GM21367 (cell line): ENCODE measurements around the gene CLIC4.

Experiments
- ATAC-seq: cut with Tn5 transposase; IDR thresholded peaks from one replicate; pipeline ENCODE4 v1.9.1; 2021; ENCODE audit not compliant: unreplicated experiment

The CLIC4 gene

DNA sequence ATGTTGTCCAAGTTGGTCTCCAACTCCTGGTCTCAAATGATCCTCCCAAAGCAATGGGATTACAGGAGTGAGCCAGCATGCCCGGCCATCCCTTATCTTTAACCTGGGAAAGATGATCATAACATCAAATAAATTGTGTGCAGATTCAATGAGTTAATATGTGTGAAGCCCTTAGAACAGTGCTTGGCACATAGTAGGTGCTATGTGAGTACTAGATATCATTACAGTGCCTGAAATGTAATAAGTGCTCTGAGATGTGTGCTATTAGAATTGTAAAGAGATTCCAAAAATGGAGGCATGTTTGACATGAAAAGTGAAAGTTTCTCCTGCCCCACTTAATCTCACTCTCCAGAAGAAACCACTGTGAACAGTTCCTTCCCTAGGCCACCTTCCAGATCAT lies 113.0 kb downstream of the CLIC4 start:
- no peak for ATAC-seq

DNA sequence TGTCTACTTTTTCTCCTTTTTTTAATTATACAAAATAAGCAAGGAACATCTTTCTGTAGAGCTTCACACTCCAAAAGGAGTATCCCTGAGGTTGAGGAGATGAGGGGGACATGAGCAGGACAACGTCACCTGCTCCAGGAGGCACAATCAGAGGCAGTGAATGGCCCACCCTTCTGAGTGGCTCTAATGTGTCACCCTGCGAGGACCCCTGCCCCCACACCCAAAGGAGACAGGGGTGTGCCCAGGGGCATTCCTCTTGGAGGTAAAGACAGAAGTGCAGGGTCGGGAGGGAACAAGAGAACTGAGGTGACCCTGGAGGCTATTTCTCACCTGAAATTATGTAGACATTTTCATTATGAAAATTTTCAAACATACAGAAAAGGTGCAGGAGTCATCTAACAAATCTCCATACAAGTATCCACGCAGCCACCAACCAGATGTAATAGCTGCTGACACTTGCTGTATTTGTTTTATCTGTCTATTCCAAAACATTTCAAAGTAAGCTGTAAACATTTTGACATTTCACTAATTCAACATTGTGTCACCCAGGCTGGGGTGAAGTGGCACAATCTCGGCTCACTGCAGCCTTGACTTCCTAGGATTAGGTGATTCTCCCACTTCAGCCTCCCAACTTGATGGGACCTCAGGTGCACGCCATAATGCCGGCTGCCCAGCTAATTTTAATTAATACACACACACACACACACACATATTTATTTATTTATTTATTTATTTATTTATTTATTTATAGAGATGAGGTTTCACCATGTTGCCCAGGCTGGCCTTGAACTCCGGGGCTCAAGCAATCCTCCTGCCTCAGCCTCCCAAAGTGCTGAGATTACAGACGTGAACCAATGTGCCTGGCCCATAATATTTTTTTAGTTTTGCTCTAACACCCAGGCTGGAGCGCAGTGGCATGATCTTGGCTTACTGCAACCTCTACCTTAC lies 114.1 kb downstream of the CLIC4 start:
- no peak for ATAC-seq

DNA sequence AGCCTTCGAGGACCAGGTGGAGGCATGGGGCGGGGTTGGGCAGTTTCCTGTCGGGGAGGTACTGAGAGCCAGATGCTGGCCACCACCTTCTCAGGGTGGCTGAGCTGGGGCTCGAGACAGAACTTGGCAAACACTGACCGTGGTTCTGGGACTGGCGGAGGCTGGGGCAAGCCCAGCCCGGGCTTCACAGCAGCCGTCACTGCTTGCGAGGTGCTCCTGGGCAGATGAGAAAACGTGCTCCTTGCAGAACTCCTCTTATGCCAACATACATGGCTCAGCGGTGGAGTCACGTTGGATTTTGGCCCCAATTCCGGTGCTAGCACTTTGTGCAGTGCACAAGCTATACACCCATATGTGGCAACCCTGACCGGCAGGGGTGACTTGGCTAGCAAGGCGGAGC lies 115.6 kb downstream of the CLIC4 start:
- no peak for ATAC-seq

DNA sequence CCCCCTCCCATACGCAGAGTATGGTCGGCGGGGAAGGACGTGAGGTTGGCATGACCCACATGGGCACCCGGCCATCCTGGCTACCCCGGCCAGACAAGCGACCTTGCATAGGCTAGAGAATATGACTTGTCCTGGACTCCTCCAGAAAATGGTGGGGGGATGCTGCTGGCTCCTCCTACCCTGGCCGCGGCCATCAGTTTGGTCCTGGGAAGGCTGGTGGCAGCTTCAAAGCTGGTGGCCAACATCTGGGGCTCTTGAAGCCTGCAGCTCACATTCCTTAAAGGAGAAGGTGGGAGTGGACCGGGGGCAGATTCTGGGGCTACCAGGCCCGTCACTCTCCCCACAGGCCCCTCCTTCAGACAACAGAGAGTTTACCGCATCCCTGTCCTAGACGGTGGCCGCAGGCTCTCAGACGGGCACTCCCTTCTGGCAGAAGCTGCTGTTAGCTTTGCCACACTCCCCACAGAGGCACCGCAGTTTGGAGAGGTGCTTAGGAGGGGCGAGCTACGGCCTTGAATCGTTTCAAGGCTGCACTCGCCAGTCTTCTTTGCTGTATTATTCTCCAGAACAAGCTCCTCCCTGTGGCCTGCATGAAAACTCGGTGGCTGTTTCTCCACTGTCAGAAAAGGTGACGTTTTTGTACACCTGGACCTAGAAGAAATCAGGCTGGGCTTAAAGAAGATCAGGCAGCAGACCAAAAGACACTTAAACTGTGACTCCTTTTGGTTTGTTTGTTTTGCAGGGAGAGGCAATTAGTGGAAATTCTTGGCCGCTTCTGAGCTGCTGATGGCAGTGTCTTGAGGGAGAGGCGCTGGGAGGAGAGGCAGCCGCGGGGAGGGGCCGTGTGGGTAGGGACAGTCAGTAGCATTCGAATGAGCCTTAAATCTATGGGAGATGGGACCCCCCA lies 116.8 kb downstream of the CLIC4 start:
- ATAC-seq = no peak

DNA sequence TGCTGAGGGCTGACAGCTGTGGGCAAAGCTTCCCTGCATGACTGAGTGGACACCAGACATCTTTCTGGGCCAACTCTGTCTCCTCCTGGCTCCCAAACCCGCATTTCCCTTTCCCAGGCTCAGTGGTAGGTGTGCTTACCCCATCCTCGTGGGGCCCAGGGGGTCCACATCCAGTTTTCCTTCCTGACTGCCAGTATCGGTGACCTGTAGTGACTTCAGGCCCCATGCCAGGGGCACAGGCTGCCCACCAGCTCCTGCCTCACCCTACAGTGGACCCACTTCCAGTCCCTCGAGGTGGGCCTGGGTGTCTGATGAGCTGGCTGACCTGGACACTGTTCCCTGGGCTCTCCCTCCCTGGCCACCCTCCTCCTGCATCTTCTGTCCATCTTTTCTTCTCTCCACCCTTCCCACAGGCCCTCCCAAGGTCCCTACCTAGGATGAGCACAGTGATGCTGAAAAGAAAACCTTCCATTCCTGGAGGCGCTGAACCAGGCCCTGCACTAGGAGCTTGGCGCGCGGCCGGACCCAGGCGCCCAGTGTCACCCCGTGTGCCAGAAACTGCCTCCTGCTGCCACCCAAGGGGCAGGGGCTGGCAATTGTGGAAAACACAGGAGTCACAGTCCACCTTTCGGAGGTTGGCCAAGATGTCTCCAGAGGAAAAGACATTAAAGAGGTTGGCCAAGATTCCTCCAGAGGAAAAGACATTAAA lies 117.7 kb downstream of the CLIC4 start:
- ATAC-seq = no peak

DNA sequence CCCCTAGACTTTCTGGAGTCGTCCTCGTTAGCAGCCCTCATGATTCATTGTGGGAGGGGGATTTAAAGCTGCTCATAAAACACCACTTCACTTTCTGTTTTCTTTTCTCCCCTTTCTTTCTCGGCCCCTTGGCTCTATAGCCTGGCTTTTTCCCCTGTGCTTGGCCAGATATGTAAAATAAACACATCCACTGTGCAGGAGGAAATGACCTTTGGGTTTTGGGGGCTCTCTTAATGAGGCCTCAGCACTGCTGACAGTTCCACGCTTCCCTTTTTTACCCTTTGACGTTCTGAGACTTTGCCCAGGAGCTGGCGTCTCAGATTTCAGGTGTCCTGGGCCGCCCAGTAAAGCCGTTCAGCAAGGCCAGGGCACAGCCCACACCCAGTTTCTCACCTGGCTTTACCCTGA lies 119.1 kb downstream of the CLIC4 start:
- no peak for ATAC-seq

DNA sequence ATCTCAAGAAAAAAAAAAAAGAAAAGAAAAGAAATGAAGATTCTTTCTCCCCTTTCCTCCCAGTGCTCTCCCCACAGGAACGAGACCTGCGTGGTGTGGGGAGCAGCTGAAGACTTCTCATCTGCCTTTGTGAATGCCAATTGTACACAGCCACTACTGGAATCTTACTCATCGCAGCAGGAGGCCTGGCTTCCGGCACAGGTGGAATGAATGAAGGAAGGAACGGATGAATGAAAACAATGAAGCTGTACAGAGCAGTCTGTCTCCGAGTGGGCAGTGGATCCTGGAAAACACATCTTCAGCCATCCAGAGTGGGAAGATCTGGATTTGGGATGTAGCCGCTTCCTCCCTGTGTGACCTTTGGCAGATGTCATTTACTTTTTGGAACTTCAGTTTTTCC lies 119.9 kb downstream of the CLIC4 start:
- no peak for ATAC-seq

DNA sequence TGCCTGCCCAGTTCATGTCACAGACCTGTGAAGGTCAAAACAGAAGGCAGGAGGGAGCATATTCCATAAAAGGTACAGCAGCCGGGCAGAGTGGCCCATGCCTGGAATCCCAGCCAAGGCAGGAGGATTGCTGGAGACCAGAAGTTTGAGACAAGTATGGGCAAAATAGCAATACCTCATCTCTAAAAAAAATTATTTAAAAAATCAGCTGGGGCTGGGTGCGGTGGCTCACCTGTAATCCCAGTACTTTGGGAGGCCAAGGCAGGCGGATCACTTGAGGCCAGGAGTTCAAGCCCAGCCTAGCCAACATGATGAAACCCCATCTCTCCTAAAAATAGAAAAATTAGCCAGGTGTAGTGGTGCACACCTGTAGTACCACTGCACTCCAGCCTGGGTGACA lies 120.3 kb downstream of the CLIC4 start:
- ATAC-seq = no peak

DNA sequence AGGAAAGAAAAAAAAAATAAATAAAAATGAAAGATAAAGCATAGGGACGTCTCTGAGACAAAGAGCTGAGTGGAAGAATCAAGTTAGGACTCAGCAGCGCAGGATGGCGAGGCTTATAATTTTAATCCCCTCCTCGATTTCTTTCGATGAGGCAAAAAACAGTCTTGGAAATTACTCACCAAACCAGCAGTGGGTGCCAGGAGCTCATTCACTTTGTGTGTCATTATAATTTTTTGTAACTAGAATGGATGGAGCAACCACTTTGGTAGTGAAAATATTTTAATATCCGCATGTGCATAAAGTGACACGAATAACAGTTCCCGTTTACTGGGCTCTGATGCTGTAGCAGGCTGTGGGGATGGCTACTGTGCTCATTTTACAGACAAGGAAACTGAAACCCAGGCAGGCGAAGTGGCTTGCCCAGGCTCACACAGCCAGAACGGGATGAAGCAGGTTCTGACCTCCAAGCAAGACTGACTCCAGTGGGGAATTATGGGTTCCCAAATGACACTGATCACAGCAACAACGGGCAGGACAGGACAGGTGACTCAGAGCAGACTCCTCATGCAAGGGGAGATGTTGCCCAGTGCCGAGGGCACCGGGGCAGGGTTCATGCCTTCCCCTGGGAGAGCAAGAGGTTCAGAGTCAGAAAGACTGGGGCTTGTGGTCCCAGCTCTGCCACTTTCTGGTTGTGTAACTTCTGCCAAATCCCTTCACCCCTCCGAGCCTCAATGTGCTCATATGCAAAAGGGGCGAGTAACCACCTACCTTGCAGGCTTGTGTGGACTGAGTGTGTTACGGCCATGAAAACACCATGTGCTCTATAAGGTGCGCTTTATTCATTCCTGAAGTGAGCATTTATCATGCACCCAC lies 121.2 kb downstream of the CLIC4 start:
- ATAC-seq = no peak

DNA sequence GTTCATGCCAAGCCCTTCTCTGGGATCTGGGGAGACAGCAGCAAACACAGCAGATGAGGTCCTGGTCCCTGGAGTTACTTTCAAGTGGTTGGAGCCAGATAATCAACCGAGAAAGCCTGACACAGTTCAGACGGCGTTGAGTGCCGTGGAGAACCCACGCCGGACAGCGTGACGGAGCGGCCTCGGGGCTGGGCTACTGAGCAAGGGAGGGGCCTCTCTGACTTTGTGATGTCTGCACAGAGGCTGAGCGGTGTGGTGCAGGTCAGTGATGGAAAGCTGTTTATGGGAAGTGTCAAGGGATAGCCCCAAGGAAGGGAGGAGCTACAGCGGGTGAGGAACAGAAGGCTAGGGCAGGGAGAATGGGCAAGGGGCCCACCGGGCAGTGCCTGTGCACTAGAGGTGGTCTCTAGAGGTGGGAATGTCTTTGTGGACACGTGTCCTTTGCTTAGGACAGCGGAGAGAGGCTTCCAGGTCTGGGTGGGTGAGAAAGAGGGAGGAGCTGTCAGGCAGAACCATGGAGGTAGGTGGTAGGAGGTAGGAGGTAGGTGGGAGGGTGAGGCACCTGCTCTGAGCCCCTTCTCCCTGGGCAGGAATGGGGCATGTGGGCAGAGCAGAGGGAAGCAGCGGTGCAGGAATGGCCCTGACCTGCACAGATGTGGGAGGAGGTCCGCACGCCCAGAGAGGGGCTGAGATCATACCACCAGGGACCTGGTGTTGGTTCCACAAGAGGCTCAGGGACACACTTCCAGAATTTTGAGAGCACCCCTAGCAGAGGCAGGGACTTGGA lies 122.0 kb downstream of the CLIC4 start:
- no peak for ATAC-seq

DNA sequence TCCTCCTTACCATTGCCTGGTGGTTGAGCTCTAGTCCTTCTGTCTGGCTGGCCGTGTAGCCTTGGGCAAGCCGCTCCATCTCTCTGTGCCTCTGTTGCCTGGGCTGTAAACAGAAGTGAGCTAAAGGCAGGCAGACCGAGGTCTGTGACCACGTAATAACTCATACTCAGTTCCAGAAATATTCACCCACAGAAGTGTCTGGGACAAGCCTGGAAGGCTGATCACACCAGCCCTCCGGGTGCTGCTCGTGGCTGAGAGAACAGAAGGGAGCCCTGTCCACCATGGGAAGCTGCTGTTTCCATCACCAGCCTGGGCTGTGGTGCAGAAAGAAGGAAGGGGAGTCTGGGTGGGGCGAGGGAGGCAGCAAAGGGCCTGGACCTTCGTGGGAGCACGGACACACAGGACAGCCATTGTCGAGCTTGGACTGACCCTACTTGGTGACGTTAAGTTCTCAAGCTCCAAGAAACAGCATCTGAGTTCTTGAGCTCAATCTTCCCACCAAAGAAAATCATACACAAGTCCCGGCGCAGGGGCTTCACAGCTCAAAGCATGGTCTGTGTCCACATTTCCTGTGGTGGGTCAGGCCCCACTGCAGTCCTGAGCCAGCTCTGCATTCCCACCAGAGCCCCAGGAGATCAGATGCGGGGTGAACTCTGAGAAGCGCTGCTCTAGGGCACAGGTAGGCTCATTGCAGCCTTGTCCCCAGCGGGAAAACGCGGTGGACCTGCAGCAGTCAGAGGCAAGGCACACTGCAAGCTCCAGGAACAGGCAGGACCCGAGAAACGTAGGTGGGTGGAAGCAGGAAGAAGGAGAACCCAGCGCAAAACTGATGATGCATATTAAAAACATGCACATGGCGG lies 123.0 kb downstream of the CLIC4 start:
- no peak for ATAC-seq

DNA sequence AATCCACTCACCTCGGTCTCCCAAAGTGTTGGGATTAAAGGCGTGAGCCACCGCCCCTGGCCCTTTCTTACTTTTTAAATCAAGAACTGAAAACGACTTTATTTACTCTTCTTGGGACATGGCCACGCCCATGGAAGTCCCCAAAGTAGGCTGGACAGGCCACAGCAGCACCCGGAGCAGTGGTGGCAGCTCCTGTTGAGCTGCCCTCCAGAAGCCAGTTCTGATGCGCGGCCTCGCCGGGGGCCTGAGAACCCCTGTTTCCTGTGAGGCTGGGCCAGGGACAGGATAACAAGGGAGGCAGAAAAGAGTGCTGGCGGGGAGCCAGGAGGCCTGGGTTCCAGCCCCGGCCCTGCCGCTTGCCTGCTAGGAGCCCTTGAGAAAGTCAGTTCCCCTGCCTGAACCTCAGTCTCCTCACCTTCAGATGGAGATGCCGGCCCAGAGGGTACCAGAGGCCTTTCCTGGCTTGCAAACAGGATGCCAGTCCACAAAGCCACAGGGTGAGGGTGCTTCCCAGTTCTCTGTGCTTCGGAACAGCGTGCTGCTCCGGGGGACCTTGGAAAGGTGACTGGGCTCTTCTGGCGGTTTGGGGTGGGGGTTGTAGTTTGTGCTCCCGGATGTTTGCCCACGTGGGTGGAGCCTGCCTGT lies 125.4 kb downstream of the CLIC4 start:
- no peak for ATAC-seq

DNA sequence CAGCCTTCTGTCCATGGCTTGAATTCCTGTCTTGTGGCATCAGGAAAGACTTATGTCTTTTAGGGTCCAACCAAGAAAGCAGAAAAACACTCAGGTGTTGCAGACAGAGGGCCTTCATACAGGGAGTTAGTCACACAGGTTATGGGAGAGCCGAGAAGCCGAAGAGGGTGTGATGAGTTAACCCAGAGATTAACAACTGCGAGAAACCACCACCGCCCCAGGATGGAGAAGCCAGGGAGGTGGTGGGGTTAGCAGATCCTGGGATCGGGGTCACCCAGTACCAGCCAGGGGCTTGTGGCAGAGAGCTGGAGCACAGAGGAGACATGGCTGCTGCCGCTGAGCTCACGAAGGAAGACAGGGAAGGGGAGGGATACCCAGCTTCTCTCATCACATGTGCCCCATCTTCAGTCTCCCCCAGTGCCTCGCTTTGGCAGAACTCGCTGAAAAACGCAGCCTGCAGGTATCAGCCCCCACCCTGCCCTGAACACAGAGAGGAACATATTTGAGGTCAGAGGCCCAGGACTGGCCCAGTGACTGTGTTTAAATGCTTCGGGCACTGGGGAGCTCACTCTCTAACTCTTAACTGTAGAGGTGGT lies 126.2 kb downstream of the CLIC4 start:
- ATAC-seq = no peak

DNA sequence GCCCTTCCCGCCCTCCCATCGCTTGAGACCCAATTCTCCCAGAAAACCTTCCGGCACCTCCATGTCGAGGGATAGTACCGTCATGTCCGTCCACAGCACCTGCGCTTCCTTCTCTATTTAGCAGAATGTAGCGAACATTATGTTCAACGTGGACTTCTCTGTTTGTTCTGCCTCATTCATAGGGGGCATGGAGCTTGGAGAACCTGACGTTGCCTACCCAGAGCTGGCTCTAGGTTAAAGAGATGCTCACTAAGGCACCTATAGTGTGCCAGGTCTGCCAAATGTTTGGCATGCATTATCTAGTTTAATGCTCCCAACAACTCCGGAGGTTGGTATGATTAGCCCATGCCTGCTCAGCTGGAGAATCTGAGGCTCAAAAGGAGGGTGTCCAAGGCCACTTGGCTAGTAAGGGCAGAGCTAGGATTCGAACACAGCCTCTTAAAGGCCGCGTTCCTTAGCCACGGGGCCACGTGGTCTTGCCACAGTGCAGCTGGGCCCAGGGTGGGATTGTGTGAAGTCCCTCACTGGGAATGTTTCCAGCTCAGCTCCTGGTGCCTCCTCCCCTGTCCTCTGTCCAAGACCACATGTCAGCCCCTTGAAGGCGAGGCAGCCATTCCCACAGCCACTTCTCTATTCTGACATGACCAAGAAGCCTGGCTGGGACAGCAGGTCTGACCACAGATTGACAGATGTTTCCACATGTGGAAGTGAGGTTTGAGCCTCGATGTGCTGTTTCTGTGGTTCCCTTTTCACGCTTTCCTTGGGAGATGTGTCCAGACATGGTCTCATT lies 127.0 kb downstream of the CLIC4 start:
- ATAC-seq = no peak

DNA sequence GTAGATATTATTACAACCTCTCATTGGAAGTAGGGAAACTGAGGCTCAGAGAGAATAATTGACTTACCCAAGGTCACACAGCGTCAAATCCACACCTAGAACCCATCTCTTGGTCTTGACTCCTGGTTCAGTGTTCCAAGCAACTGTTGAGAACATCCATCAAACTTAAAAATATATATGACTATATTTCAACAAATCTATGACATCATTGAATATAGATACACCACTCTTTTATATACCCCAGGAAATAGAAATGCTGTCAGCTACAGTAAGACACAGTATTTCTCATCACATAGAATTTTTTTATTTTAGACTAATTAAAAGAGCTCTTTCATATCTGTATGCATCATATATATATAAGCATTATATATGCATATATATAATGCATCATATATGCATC lies 127.9 kb downstream of the CLIC4 start:
- ATAC-seq = no peak

DNA sequence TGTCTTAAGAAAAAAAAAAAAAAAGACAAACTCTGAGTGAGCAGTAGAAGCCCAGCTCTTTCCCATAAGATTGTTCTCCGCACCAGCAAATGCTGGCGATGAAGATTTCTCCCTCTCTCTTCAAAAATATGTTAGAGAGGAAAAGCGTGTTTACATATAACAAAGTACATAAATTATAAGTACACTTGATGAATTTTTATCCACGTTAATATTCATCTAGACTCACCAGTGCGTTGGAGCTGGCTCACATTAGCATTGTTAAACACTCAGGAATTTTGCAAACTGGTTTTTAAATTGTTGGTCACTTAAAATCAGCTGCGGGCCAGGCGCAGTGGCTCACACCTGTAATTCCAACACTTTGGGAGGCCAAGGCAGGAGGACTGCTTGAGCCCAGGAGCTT lies 128.8 kb downstream of the CLIC4 start:
- no peak for ATAC-seq
